WTC11 (cell line): Measurements from ENCODE around the gene NID2. TPM values are rescaled to one million over a fixed set of nuclear protein-coding genes. Genes with fewer than 3 reads are reported as not detected.

Source experiments
- ATAC-seq: fragments of 200-7000 bp; cut with Tn5 transposase; 2 replicates; pipeline ENCODE4 v1.10.0; 2021; ENCODE audit warnings: mild to moderate bottlenecking, moderate library complexity
- CTCF ChIA-PET: fragments of 300-600 bp; sonication (Branson Sonifier 250); formaldehyde crosslinking; loops from one replicate; lab custom pipeline; 2021; ENCODE audit warnings: antibody characterized with exemption; lab: Charles Lee
- POLR2A ChIA-PET: fragments of 350-600 bp; sonication (Branson Sonifier 250); formaldehyde crosslinking; loops from one replicate; lab custom pipeline; 2021; ENCODE audit warnings: antibody characterized with exemption; lab: Charles Lee
- DNase-seq: peaks from one replicate; pipeline ENCODE4 v3.0.0; 2021; ENCODE audit warnings: low spot score
- H3K27ac Mint-ChIP-seq: 2 replicates; pipeline ENCODE4 v1.8.0; 2021; ENCODE audit warnings: mixed read lengths
- H3K27me3 Mint-ChIP-seq: 2 replicates; pipeline ENCODE4 v1.8.0; 2021; ENCODE audit warnings: low read depth, mild to moderate bottlenecking, moderate library complexity, mixed read lengths
- H3K36me3 Mint-ChIP-seq: 2 replicates; pipeline ENCODE4 v1.8.0; 2021; ENCODE audit warnings: mixed read lengths
- H3K4me1 Mint-ChIP-seq: 2 replicates; pipeline ENCODE4 v1.8.0; 2022; ENCODE audit warnings: mixed read lengths
- H3K4me3 Mint-ChIP-seq: 2 replicates; pipeline ENCODE4 v1.8.0; 2021; ENCODE audit warnings: mild to moderate bottlenecking, moderate library complexity, mixed read lengths
- H3K9me3 Mint-ChIP-seq: 2 replicates; pipeline ENCODE4 v1.8.0; 2021; ENCODE audit warnings: mixed read lengths
- ARID4B ChIP-seq: sonication (generic); formaldehyde crosslinking; IDR thresholded peaks from 2 replicates; pipeline ENCODE4 v1.8.0; 2023; ENCODE audit warnings: missing genetic modification reagents, mild to moderate bottlenecking, borderline replicate concordance
- E2F5 ChIP-seq: sonication (generic); formaldehyde crosslinking; IDR thresholded peaks from 2 replicates; pipeline ENCODE4 v1.8.1; 2022; ENCODE audit warnings: mild to moderate bottlenecking, moderate library complexity, missing genetic modification reagents
- GABPB1 ChIP-seq: sonication (generic); formaldehyde crosslinking; IDR thresholded peaks from 2 replicates; pipeline ENCODE4 v1.8.1; 2023; ENCODE audit warnings: mild to moderate bottlenecking, missing genetic modification reagents
- IRF2 ChIP-seq: sonication (generic); formaldehyde crosslinking; IDR thresholded peaks from 2 replicates; pipeline ENCODE4 v1.8.0; 2022; ENCODE audit warnings: low read depth, missing genetic modification reagents, borderline replicate concordance
- JAZF1 ChIP-seq: fragments of 250-450 bp; sonication (Bioruptor Pico); IDR thresholded peaks from 2 replicates; pipeline ENCODE4 v1.9.0; 2021; ENCODE audit warnings: moderate library complexity, mild to moderate bottlenecking, inconsistent platforms
- OVOL2 ChIP-seq: fragments of 250-450 bp; sonication (Bioruptor Pico); IDR thresholded peaks from 2 replicates; pipeline ENCODE4 v1.9.0; 2021; ENCODE audit warnings: mild to moderate bottlenecking, borderline replicate concordance
- TCF7 ChIP-seq: sonication (generic); formaldehyde crosslinking; IDR thresholded peaks from 2 replicates; pipeline ENCODE4 v1.8.0; 2022; ENCODE audit warnings: mild to moderate bottlenecking, low read depth, missing genetic modification reagents, moderate library complexity
- ZNF281 ChIP-seq: sonication (generic); formaldehyde crosslinking; IDR thresholded peaks from 2 replicates; pipeline ENCODE4 v1.8.0; 2023; ENCODE audit warnings: mild to moderate bottlenecking, missing genetic modification reagents
- total RNA-seq: library from RNA; stranded (reverse); gene quantifications from 3 replicates; pipeline ENCODE4 v1.2.3, GENCODE V29; 2021
- TF ChIP-seq, protein P1 (sequence below): fragments of 250-450 bp; sonication (Bioruptor Pico); IDR thresholded peaks from 2 replicates; pipeline ENCODE4 v2.1.2; 2022; ENCODE audit warnings: mild to moderate bottlenecking, moderate library complexity

The NID2 gene
- total RNA-seq, 1 experiment from 2014 or later = 5.4 TPM

GRCh38 chr14:52090936-52091335 lies 22.1 kb upstream of the NID2 start (continued):
- TF ChIP-seq ZNF281 (no peak), TCF7 (CRISPR knock-in tag) (no peak)
- TF ChIP-seq, all 79 proteins: peak for 0

- Mint-ChIP-seq H3K9me3 (peaks cover 11% of the 10 kb centered on the region), H3K27me3 (peaks cover 6% of the 10 kb centered on the region), H3K4me1 (no peaks in the 10 kb centered on the region), H3K36me3 (peaks cover 4% of the 10 kb centered on the region), H3K27ac (no peak overlapping the region), H3K4me3 (no peak overlapping the region)
- ATAC-seq = no peak
- no peak for DNase-seq
- TF ChIP-seq, protein P1, sequence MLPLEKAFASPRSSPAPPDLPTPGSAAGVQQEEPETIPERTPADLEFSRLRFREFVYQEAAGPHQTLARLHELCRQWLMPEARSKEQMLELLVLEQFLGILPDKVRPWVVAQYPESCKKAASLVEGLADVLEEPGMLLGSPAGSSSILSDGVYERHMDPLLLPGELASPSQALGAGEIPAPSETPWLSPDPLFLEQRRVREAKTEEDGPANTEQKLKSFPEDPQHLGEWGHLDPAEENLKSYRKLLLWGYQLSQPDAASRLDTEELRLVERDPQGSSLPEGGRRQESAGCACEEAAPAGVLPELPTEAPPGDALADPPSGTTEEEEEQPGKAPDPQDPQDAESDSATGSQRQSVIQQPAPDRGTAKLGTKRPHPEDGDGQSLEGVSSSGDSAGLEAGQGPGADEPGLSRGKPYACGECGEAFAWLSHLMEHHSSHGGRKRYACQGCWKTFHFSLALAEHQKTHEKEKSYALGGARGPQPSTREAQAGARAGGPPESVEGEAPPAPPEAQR (CRISPR knock-in tag) = no peak
- no peak for TF ChIP-seq IRF2 (CRISPR knock-in tag)
- TF ChIP-seq GABPB1 (CRISPR knock-in tag) = no peak
- TF ChIP-seq E2F5 (CRISPR knock-in tag) = no peak
- TF ChIP-seq OVOL2 = no peak
- TF ChIP-seq JAZF1 (CRISPR knock-in tag) = no peak
- no peak for TF ChIP-seq ARID4B (CRISPR knock-in tag)
- no peak for TF ChIP-seq ZNF281
- ChIA-PET CTCF (interaction anchor here (1.2 to 1.7 kb wide), 2 partner anchors 16 to 76 kb away, joined by 3 to 4 read pairs; no protein-coding TSS in a partner anchor), POLR2A (interaction anchor here (1.0 kb wide), 1 partner anchor 9 kb away, joined by 3 read pairs; no protein-coding TSS in a partner anchor)
Measured at GRCh38 chr14:52089218-52089617, 20.4 kb upstream of the NID2 start.

GRCh38 chr14:52086711-52087110 lies 17.9 kb upstream of the NID2 start:
- no peaks in the 10 kb centered on the region for H3K4me1 Mint-ChIP-seq
- H3K4me3 Mint-ChIP-seq = no peak overlapping the region
- ATAC-seq = no peak
- peaks cover 14% of the 10 kb centered on the region for H3K9me3 Mint-ChIP-seq
- CTCF ChIA-PET = interaction anchor here (0.6 to 0.7 kb wide), 2 partner anchors 15 to 25 kb away, joined by 3 to 6 read pairs; no protein-coding TSS in a partner anchor
- TF ChIP-seq E2F5 (CRISPR knock-in tag) = no peak
- TF ChIP-seq, all 79 proteins: peak for 0
- H3K27me3 Mint-ChIP-seq = peaks cover 6% of the 10 kb centered on the region
- peaks cover 5% of the 10 kb centered on the region for H3K36me3 Mint-ChIP-seq
- no peak for DNase-seq
- POLR2A ChIA-PET = interaction anchor here (0.6 kb wide), 1 partner anchor 668 kb away, joined by 3 read pairs; no protein-coding TSS in a partner anchor
- H3K27ac Mint-ChIP-seq = no peak overlapping the region
